Measurements from ENCODE around the gene SNTG2.

SNTG2 gene

DNA sequence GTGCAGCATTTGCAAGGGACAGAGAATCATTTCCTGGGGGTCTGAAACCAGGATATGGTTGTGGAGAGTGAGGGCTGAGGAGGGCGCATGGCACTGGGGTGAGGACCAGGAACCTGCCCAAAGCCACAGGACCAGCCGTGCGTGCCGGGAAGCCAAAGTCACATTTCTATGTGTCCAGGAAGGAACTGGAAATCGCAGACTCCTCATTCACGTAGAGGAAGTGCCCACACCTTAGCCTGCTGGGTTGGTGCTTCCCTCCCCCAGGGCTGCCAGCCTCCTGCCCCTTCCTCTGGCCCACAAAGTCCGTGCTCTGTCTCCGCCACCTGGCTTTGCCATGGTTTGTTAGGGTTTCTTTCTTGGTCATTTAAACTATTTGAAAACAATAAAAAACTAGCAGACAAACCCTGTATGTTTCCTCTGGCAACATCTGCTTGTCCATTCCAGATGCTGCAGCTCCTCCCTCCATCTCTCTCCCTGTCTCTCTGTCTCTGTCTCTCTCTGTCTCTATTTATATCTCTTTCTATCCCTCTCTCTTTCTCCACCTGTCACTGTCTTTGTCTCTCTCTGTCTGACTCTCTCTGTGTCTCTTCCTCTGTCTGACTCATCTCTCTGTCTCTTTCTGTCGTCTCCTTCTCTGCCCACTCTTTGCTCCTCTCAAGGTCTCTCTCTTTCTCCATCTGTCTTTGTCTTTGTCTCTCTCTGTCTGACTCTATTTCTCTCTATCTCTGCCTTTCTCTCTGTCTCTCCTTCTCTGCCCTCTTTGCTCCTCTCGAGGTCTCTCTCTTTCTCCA lies 299.4 kb downstream of the SNTG2 start:
- no peak for DNase-seq

DNA sequence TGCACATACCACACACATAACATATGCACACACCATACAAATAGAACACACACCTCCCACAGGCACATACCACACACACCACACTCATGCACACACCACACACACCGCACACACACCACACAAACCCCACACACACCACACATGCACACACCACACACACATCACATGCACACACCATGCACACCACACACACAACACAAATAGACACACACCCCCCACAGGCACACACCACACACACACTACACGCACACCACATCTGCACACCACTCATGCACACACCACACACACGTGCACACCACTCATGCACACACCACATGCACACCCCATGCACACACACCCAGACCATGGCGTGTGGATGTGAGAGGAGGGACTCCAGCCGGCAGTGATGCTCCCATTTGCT lies 300.9 kb downstream of the SNTG2 start:
- no peak for DNase-seq

DNA sequence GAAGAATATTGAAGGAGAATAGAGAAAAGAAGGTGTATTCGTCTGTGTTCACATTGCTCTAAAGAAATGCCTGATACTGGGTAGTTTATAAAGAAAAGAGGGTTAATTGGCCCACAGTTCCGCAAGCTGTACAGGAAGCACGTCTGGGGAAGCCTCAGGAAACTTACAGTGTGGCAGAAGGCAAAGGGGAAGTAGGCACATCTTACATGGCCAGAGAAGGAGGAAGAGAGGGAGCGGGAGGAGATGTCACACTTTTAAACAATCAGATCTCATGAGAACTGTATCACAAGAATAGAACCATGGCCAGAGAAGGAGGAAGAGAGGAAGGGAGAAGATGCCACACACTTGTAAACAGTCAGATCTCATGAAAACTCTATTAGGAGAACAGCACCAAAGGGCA lies 303.0 kb downstream of the SNTG2 start:
- DNase-seq, result no peak

DNA sequence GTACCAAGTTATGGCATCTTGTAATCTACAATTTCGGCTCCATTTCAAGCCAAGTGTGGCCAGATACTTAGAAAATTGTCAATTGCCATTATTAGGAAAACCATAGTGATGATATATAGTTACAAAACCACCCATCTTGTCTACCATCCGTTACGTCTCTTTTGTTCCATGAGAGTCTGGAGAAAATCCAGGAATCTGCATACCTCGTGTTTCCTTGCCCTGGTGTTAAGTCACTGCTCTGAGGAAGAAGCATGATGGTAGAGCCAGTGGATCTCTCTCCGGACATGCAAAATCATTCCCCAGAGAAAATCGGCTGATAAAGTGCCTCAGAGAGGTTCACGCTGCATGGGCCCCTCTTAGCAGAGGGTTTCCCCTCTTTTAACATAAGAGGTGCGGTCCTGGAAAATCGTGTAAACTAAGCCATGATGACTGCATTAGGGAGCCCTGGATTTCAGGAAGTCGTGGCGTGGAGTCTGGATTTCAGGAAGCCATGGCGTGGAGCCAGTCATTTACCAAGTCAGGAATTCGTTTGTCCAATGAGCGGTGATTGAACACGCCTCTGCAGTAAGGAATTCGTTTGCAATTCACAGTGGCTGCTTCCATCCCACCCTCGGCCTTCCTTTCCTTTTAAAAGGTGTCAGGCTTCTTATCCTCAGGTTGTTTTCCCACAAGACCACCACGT lies 304.2 kb downstream of the SNTG2 start:
- no peak for DNase-seq

- DNase-seq, result no peak
These were observed 306.1 kb downstream of the SNTG2 start for GRCh38 chr2:1256632-1257324.

DNA sequence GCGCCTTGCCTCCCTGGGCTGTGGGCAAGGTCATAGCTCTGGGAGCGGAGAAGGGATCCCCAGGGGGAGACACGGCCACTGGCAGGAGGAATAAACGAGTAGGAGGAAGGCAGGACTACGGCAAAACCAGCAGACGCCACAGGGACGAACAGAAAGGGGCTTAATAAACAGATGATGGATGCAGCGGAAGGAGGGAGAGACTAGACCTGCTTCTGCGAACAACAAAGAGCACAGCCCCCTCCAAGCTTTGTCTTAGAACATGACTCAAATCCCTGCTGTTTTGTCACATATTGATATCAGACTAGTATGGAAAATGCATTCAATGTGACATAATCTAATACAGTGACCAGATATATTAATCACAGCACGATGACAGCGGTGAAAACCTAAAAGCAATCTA lies 306.7 kb downstream of the SNTG2 start:
- no peak for DNase-seq

- no peak for DNase-seq
These were observed 309.1 kb downstream of the SNTG2 start for GRCh38 chr2:1259746-1260145.

DNA sequence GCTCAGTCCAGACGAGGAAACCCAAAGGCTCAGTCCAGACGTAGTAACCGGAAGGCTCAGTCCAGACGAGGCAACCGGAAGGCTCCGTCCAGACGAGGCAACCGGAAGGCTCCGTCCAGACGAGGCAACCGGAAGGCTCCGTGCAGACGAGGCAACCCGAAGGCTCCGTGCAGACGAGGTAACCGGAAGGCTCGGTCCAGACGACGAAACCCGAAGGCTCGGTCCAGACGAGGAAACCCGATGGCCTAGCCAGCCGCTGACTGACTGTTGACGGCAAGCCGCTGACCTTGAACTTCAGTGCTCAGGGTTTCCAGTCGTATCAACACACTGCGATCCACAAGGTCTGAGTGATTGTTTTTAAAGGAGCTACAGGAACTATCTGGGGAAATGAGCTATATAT lies 312.0 kb downstream of the SNTG2 start:
- no peak for DNase-seq

DNA sequence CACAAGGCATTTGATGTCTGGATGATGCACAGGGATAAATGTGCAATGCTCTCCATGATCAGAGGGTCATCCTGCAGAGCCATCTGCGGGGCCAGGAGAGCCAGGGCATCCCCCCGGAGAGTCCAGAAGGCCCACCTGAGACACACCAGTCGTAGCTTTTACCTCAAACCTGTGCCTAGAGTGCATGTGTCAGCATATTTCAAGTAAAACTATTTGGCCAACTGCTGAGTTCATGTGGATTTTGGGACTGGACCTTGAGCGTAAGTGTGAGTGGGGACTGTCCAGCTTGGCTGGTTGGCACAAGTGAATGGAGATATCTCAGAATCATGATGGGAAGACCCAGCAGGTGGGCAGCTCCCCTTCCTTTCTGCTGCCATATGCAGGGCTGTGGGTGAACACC lies 314.8 kb downstream of the SNTG2 start:
- no peak for DNase-seq

GRCh38 chr2:1266351-1266750 lies 315.7 kb downstream of the SNTG2 start:
- no peak for DNase-seq

DNA sequence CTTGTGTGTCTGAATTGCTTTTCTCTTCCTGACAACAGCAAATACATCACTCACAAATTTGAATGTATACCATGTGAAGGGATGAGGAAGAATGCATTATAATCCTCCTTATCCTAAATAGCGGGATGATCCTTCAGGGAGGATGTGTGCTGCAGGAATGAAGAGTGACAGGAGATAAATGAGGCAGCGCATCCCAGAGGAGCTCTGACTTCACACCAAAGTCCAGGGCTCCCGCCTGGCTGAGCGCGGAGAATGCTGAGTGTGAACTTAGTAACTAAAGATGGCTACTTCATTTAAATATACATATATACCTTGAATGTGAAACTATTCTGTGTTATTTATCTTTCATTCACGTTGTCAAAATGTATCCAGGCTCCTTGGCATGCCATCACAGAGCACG lies 317.4 kb downstream of the SNTG2 start:
- no peak for DNase-seq

- DNase-seq, result no peak
These were observed 319.2 kb downstream of the SNTG2 start for GRCh38 chr2:1269812-1270211.

GRCh38 chr2:1272835-1273234 lies 322.2 kb downstream of the SNTG2 start:
- no peak for DNase-seq

GRCh38 chr2:1277634-1278033 lies 327.0 kb downstream of the SNTG2 start:
- DNase-seq, result no peak

GRCh38 chr2:1278125-1278524 lies 327.5 kb downstream of the SNTG2 start:
- no peak for DNase-seq

GRCh38 chr2:1278861-1279260 lies 328.2 kb downstream of the SNTG2 start:
- no peak for DNase-seq

DNA sequence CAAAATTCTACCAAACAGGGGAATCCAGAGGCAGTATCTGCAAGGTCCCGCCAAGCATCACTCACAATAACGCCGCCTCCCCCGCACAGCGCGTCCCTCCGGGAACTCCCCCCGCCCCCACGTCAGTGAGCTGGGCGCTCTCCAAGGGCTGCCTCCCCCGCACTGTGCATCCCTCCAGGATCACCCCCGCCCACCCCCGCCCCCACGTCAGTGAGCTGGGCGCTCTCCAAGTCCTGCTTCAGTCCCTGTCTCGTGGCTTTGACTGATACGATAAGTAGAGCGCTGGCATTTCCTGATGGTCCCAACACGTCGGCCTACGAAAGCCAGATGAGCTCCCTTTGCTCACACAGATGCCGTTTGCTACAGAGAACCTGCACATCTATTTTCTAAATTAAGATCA lies 331.9 kb downstream of the SNTG2 start:
- no peak for DNase-seq

GRCh38 chr2:1283020-1283801 lies 332.6 kb downstream of the SNTG2 start:
- no peak for DNase-seq

DNA sequence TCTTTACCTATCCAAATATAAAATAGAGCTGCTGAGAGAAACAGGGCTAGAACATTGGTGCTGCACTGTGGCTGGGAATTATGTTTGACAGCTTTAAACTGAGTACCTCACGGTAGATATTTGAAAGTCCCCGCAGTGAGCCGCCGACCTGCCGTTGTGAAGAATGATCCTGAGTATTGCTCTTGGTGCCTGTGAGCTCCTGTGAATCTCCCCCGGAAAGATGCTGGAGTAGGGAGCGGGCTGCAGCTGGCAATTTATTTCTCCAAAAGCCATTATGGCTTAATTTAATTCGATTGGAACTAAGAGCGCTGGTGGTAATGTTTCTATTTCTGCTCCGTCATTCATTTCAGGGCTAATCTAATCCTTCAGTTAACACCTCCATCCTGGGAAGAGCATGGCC lies 333.2 kb downstream of the SNTG2 start:
- no peak for DNase-seq

DNA sequence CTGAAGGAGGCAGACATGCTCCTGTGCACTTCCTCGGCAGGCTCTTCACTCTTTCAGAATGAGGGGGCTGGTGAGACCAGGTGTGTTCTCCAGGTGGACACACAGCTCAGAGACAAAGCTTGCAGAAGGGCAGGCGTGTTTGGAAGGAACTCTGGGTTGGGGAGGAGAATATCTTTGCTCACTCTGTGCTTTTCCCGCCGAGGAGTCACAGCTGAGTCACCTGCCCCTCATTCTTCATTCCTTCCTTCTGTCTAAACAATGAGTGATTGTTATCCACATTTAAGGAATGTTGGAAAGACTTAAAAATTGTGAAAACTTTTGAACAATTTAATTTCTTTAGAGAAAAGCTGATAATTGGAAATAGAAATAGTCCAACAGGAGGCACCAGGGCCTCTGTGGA lies 336.3 kb downstream of the SNTG2 start:
- no peak for DNase-seq

DNA sequence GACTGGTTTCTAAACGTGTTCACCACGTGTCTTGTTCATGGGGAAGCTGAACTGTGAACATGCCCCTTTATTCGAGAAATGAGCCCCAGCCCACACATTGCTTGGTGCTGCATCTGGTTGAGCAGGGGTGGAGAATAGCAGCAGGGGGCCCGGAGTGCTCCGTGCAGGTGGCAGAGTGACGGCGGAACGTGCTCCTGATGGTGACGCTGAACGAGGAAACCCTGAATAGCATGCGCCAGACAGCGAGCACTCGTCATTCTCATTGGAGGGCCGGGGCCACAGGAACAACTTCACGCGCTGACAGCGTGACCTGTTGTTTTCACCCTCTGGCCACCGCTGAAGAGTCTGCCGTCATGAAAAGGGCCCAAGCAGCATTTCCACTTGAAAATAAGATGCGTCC lies 336.8 kb downstream of the SNTG2 start:
- no peak for DNase-seq

DNA sequence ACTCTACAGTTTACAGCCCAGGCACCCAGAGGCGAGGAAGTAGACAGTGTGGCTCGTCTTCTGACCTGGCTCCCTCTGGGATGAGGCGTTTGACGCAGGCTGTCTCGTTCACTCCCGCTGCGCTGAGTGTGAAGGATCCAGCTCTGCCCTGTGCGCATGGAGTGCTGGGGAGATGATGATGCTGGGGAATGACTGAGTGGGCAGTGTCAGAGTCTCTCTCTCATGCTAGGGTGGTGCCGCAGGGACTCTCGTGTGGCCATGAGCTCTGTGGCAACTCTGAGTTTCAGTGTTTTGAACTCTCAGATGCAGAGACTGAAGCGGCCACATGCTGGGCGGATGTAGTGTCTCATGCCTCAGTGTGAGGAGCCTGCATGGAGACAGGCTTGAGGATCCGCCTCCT lies 344.3 kb downstream of the SNTG2 start:
- no peak for DNase-seq

- DNase-seq, result no peak
These were observed 345.1 kb downstream of the SNTG2 start for GRCh38 chr2:1295740-1296139.

All from activated naive CD4-positive, alpha-beta T cell treated with anti-CD3 and anti-CD28 coated beads, Interleukin-2, amount 50 U/mL, for 16 hours (primary cell).